Transverse colon (tissue), 4 donors: ENCODE data around the gene KCNH6. TPM values are rescaled to one million over a fixed set of nuclear protein-coding genes. Genes with fewer than 3 reads are reported as not detected.
A peak's percentile ranks its signal among the peaks of the same experiment; 100 is the strongest.

Experiments used
- DNase-seq: peaks from one replicate; pipeline ENCODE4 v3.0.0-alpha.2; 2019
- H3K27ac ChIP-seq, 4 donors: fragments of 200-600 bp; sonication (generic); 2 replicates each; pipeline ENCODE4 v1.5.1; 2016 to 2018; ENCODE audit warnings: inconsistent platforms in 4 of 4
- H3K27me3 ChIP-seq: fragments of 200-600 bp; sonication (generic); 2 replicates; pipeline ENCODE4 v1.5.1; 2017; ENCODE audit warnings: inconsistent platforms
- H3K36me3 ChIP-seq, 4 donors: fragments of 200-600 bp; sonication (generic); 2 replicates each; pipeline ENCODE4 v1.5.1; 2017 to 2019; ENCODE audit warnings: inconsistent platforms in 4 of 4
- H3K4me1 ChIP-seq, 4 donors: fragments of 200-600 bp; sonication (generic); 2 replicates each; pipeline ENCODE4 v1.5.1; 2017 to 2020; ENCODE audit warnings: inconsistent platforms in 4 of 4
- H3K4me3 ChIP-seq, 4 donors: fragments of 200-600 bp; sonication (generic); 1 replicate in 1 of 4; 2 replicates in 3 of 4; pipeline versions ENCODE4 v1.5.1 to v1.6.1; 2017 to 2019; ENCODE audit warnings: inconsistent platforms in 4 of 4
- H3K9me3 ChIP-seq, 2 donors: fragments of 200-600 bp; sonication (generic); 2 replicates each; pipeline ENCODE4 v1.5.1; 2017 to 2019; ENCODE audit warnings: inconsistent platforms in 2 of 2
- CTCF ChIP-seq, 5 experiments: fragments of 200-600 bp in 3 of 5; fragments of 450-650 bp in 2 of 5; sonication (generic) in 3 of 5; IDR thresholded peaks; 1 replicate in 2 of 5; 2 replicates in 3 of 5; pipeline ENCODE4 v1.5.1; 2016 to 2017; ENCODE audit warnings: antibody characterized with exemption in 5 of 5, inconsistent platforms in 3 of 5, mild to moderate bottlenecking in 2 of 5, moderate library complexity in 1 of 5
- EP300 ChIP-seq: sonication (generic); formaldehyde crosslinking; IDR thresholded peaks from one replicate; pipeline ENCODE4 v1.6.1; 2017; ENCODE audit warnings: antibody characterized with exemption, low read depth
- POLR2A ChIP-seq: fragments of 450-650 bp; IDR thresholded peaks from one replicate; pipeline ENCODE4 v1.6.1; 2016; ENCODE audit warnings: antibody characterized with exemption, mild to moderate bottlenecking, moderate library complexity
- POLR2AphosphoS5 ChIP-seq, 3 donors: sonication (generic); formaldehyde crosslinking; IDR thresholded peaks; one replicate each; pipeline ENCODE4 v1.6.1; 2016; ENCODE audit warnings: antibody characterized with exemption in 3 of 3
- WGBS, 2 donors: methylation state at CpG; one replicate each; pipeline ENCODE4 v1.1.5; 2018; ENCODE audit warnings: low coverage in 1 of 2; 5-methylcytosine and 5-hydroxymethylcytosine counted together
- in situ Hi-C, 4 donors: fragments of 200-750 bp; cut with MboI; loops; one replicate each; pipeline versions ENCODE4 v1.15.0 to v1.15.1; 2017; ENCODE audit warnings: low sequenced_read_pairs in 3 of 4, low pct_ligation_motif_present in 1 of 4, low pct_unique_long_range_greater_than_20kb in 1 of 4
- intact Hi-C: fragments of 100-400 bp; cut with DNase I; formaldehyde crosslinking; loops from one replicate; pipeline ENCODE4 v1.15.1; 2023; ENCODE audit warnings: low total_unique reads
- total RNA-seq, 4 donors: library from RNA; depleted of rRNA; stranded (reverse); fragments of >200 nt; gene quantifications; one replicate each; pipeline ENCODE4 v1.1.0, GENCODE V29; 2016

Gene KCNH6
- total RNA-seq, 4 donors from 2014 or later, result 0.48 to 0.96 TPM; not detected in 2

- Histone ChIP-seq H3K36me3 (no peaks in the 10 kb centered on the region), H3K9me3 (no peaks in the 10 kb centered on the region), H3K27ac (peak overlapping the region in 1 of 4 donors; percentile 45), H3K27me3 (no peaks in the 10 kb centered on the region), H3K4me3 (no peak overlapping the region), H3K4me1 (peaks cover 0 to 3% (median 0%) of the 10 kb centered on the region in 4 donors)
- in situ Hi-C loops (no loop called here), intact Hi-C loops (no loop called here)
- 70 to 71% methylated on average over 5 to 9 of the region's 9 CpGs for WGBS, 2 donors
- TF ChIP-seq EP300 (no peak), POLR2A (no peak), CTCF (IDR thresholded peaks at IDR 0.05) (no peak), POLR2AphosphoS5 (IDR thresholded peaks at IDR 0.05) (no peak)
- no peak for DNase-seq
Measured at GRCh38 chr17:63498626-63499195, 24.4 kb upstream of the KCNH6 start.

- in situ Hi-C loops (no loop called here), intact Hi-C loops (no loop called here)
- H3K27ac ChIP-seq, result no peak overlapping the region
- H3K9me3 ChIP-seq, result no peaks in the 10 kb centered on the region
- H3K4me3 ChIP-seq, result no peak overlapping the region
- H3K36me3 ChIP-seq, result no peaks in the 10 kb centered on the region
- peaks cover 0 to 3% (median 0%) of the 10 kb centered on the region in 4 donors for H3K4me1 ChIP-seq
- no peaks in the 10 kb centered on the region for H3K27me3 ChIP-seq
- TF ChIP-seq POLR2AphosphoS5 (IDR thresholded peaks at IDR 0.05) (no peak), POLR2A (no peak), CTCF (IDR thresholded peaks at IDR 0.05) (no peak), EP300 (no peak)
- no peak for DNase-seq
- WGBS, 2 donors, result 68 to 75% methylated on average over 12 to 14 of the region's 14 CpGs
Measured at GRCh38 chr17:63500543-63501390, 22.4 kb upstream of the KCNH6 start.

GRCh38 chr17:63503341-63503705, 19.8 kb upstream of the KCNH6 start:
- intact Hi-C loops, result no loop called here
- no peaks in the 10 kb centered on the region for H3K36me3 ChIP-seq
- H3K4me1 ChIP-seq, result peaks cover 0 to 3% (median 0%) of the 10 kb centered on the region in 4 donors
- in situ Hi-C loops, result no loop called here
- no peak overlapping the region for H3K4me3 ChIP-seq
- H3K27me3 ChIP-seq, result no peaks in the 10 kb centered on the region
- TF ChIP-seq EP300, result no peak
- TF ChIP-seq CTCF (IDR thresholded peaks at IDR 0.05), result no peak
- no peak for TF ChIP-seq POLR2AphosphoS5 (IDR thresholded peaks at IDR 0.05)
- no peak for TF ChIP-seq POLR2A
- WGBS, 2 donors, result 45 to 58% methylated on average over 6 to 8 of the region's 8 CpGs
- no peak for DNase-seq
- no peaks in the 10 kb centered on the region for H3K9me3 ChIP-seq
- no peak overlapping the region for H3K27ac ChIP-seq

- DNase-seq, result no peak
- intact Hi-C loops, result no loop called here
- no peak overlapping the region for H3K27ac ChIP-seq
Measured at GRCh38 chr17:63504261-63504660, 18.9 kb upstream of the KCNH6 start.

More at GRCh38 chr17:63504261-63504660, 18.9 kb upstream of the KCNH6 start:
- Histone ChIP-seq H3K9me3 (no peaks in the 10 kb centered on the region), H3K4me3 (no peak overlapping the region), H3K4me1 (peaks cover 0 to 3% (median 0%) of the 10 kb centered on the region in 4 donors), H3K27me3 (no peaks in the 10 kb centered on the region), H3K36me3 (no peaks in the 10 kb centered on the region)
- in situ Hi-C loops, result no loop called here
- TF ChIP-seq POLR2AphosphoS5 (IDR thresholded peaks at IDR 0.05), result no peak
- TF ChIP-seq CTCF (IDR thresholded peaks at IDR 0.05), result no peak
- no peak for TF ChIP-seq EP300
- TF ChIP-seq POLR2A, result no peak
